ENCODE measurements around the gene C1orf116. TPM values are rescaled to one million over a fixed set of nuclear protein-coding genes. Genes with fewer than 3 reads are reported as not detected.

The C1orf116 gene
- polyA plus RNA-seq (ENCODE audit: insufficient read length in 12 of 12) = 10 to 100 TPM in 1 of 12 donors, 1 to 10 TPM in 3, under 1 TPM in 7, not detected in 1; 0.05 to 18.2 (median 0.18) TPM
- long read RNA-seq, donor 1, full-length matches to known transcripts = 5 of 5 reads
- long read RNA-seq, donor 1, partial matches to known transcripts = 0 of 5 reads
- long read RNA-seq, donor 1, other reads (novel, unspliced or antisense) = 0 of 5 reads
- long read RNA-seq, donor 2 = 0 reads
- long read RNA-seq, donor 3 = 0 reads
- long read RNA-seq, donor 4 = 0 reads
- long read RNA-seq, donor 5 = 0 reads
- long read RNA-seq, donor 6 = 0 reads
- long read RNA-seq, donor 7 = 0 reads
- long read RNA-seq, donor 8 = 0 reads
- long read RNA-seq, donor 9, partial matches to known transcripts = 0 of 1 reads
- long read RNA-seq, donor 9, other reads (novel, unspliced or antisense) = 0 of 1 reads
- long read RNA-seq, donor 10 = 0 reads
- long read RNA-seq, donor 11 = 0 reads

DNA sequence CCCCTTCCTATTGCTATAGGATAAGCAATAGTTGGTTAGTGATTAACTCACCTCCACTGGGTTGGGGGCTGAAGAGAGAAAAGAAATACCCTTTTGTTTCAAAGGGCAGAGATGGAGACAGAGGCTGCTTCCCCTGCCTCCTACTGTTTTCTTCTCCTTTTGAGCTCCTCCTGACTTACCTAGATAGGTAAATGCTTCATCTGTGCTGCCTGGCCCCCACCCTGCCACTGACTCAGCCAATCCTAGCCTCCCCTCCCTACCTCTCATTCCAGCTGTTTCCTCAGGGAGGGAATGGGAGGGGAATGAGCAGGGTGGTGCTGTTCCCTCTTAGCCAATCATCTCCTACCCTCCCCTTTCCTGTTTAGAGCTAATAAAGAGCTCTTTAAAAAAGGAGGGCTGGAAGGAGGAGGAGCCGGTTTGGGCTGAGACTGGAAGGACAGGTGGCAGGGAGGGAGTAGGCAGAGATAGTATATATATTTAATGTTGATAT lies at the start of gene C1orf116:
C1orf116 (minus strand) TSS at position 229 of the 490 bp plus-strand sequence. CDS start 5,158 bp downstream, outside the sequence.
- no peak for DNase-seq

DNA sequence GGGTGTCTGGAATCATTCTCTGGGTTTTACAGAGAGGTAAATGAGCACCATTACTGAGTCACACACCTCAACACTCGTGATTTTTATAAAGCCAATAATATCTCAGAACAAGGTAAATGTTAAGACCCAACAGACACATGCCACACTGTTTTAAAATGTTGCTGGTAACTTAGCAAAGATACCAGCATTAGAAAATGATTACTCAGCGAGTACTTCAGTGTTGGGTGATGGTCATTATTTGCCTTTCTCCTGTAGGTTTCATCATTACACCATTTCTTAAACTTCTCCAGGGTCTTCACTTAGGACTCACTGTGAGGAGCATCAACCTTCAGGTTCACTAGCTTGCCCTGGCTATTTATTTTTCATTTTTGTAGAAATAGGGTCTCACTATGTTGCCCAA lies 49.2 kb upstream of the C1orf116 start:
- DNase-seq = no peak

DNA sequence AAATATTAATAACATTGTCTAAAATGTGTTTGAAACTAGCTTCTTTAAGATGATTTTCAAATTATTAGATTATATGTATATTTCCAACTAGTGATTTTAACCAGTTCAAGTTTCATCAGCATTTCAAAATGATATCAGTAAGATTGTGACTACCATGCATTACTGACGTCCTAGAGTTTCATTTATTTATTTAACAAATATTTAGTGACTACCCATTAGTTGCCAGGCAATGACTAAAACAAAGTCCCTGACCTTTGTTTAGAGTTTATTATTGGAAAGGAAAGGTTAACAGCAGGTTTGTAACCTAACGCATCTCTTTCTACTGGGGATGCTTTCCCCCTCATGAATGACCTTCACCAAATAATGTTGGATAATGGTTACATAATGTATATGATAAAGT lies 48.5 kb upstream of the C1orf116 start:
- DNase-seq = no peak

GRCh38 chr1:207079706-207080241 lies 47.2 kb upstream of the C1orf116 start:
- DNase-seq = no peak

DNA sequence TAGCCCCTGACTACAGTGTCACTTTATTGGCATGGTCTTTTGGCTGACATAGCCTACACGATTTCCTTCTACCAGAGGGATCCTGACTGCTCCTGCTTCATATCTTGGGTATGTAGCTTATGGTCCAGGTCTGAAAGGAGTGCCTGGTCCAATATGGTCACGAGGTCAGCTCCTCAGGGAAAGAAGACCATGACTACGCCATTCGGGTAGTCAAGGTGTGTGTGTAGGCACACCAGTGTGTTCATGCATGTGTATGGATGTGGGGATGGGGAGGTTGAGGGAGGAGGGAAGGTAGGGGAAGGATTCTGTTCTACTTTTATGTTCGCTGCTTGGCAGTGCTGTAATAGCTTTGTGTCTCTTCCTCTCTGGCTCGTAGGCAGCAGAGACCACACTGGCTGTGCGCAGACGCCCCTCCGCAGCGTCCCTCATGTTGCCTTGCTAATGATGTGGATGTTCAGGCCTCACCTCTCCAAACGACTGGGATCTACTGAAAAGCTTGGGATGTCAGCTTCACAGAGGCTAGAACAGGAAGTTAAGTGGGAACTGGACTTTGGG lies 46.1 kb upstream of the C1orf116 start:
- DNase-seq = no peak

- DNase-seq = peak; percentile 83
Observed at GRCh38 chr1:207077470-207078377, 45.2 kb upstream of the C1orf116 start.

DNA sequence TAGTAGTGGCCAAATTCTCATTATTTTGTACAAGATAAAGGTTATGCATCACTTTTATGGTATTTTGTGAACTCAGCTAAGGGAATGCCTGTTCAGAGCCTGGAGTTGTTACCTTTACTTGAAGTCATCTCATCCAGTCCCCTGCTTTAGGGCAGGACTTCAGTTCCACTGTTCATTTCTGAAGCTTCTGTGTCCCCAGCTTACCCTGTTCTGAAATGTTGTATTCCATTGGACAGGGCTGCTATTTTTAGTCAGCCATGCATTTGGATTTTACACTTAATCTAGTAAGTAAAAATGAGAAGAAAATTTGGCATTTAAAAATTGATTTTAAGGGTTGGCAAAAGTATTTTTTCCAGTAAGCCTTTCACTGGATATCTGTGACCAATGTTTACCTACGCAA lies 44.5 kb upstream of the C1orf116 start:
- DNase-seq = no peak

DNA sequence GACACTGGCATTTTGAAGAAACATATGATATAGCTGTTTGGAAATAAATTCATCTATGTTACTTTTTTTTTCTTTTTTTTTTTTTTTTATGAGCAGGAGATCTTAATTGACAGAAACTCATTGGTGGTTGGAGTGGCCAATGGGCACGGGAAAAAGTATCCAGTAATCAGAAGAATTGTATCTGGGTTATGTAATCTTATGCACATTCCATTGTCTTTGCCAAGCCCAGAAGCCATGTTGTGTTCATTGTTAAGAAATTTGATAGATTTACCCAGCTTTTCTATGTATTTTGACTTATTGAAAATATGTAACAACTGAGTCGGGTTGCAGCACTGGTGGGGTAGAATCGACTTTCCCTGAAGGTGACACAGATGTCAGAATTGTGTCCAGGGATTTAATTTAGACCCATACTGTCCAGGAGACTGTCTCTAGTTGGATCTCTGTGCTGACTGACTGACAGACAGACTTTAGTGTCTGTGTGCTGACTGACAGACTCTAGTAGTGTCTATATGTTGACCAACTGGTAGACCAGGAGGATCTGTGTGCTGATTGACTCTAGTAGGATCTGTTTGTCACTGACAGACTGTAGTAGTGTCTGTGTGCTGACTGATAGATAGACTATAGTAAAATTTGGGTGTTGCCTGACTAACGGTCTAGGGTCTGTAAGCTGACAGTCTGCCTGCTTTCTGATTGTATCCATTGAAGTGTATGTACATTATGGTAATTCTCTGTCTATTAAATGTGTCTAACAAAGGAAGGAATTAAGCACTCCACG lies 43.8 kb upstream of the C1orf116 start:
- no peak for DNase-seq

GRCh38 chr1:207073906-207074820 lies 41.6 kb upstream of the C1orf116 start:
- DNase-seq = no peak

- DNase-seq = no peak
Observed at GRCh38 chr1:207072233-207072632, 39.7 kb upstream of the C1orf116 start.

GRCh38 chr1:207071426-207071825 lies 38.9 kb upstream of the C1orf116 start:
- DNase-seq = no peak

- DNase-seq = no peak
Observed at GRCh38 chr1:207070811-207071210, 38.3 kb upstream of the C1orf116 start.

DNA sequence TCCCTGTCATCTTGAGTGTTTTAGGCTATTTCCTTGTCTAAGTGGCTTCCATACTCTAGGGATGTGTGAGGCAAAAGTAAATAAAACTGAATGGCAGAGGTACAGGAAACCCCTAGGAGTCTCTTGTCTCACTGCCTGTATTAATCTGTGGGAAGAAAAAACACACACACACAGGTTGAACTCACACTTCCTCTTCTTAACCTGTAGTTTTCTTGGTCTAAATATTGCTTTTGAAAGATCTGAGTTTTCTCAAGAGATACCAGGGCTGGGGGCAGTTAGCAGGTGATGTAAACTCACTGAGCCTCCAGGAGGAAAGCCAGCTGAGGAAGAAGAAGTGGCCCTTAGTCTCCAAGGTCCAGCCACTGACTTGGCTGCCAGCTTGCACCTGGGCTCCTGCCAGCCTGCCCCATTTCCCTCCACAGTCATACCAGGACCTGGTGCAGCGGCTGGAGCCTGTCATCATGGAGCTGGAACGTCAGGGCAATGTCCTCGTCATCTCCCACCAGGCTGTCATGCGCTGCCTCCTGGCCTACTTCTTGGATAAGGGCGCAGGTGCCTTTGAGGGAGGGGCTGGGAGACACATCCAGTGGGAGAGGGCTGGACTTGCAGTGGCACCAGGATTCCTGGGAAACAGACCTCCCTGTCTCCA lies 37.4 kb upstream of the C1orf116 start:
- no peak for DNase-seq

- DNase-seq = no peak
Observed at GRCh38 chr1:207069061-207069460, 36.5 kb upstream of the C1orf116 start.

- no peak for DNase-seq
Observed at GRCh38 chr1:207067665-207068064, 35.1 kb upstream of the C1orf116 start.

- DNase-seq = no peak
Observed at GRCh38 chr1:207067185-207067584, 34.6 kb upstream of the C1orf116 start.

DNA sequence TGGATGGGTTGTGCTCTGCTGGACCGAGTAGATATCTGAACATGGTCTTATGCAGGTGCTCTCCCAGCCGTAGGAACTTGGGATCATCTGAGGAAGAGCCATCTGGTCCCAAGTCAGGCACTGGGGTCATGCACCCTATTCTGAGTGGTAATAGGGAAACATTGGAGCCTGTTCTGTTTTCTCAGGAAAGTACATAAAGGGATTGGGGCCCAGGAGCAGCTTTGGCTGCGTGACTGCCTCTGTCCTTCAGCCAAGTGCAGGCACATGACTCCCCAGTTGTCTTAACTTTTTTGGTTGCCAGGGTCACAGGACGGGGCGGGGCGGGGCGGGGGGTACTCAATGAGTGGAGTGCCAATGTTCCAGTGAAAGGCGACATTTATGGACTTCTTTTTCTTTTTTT lies 32.0 kb upstream of the C1orf116 start:
- DNase-seq = no peak

DNA sequence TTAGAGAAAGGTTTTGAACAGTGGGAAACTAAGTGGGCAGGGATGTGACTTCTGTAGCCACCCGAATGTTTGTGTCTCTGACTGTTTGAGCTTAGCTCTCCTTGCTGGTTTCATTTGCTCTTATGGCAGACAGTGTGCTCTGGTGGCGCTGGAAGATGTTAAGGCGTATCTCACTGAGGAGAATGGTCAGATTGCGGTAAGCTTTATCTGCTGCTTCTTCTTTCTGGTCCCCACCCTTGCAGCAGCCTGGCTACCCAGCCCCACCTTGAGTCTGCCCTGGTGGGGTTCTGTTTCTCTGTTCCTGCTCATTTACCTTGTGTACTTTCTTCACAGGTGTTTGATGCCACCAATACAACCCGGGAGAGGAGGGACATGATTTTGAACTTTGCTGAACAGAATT lies 30.5 kb upstream of the C1orf116 start:
- no peak for DNase-seq

- DNase-seq = no peak
Observed at GRCh38 chr1:207062058-207062457, 29.5 kb upstream of the C1orf116 start.
